ENCODE measurements around the gene ATP1A2.

DNA sequence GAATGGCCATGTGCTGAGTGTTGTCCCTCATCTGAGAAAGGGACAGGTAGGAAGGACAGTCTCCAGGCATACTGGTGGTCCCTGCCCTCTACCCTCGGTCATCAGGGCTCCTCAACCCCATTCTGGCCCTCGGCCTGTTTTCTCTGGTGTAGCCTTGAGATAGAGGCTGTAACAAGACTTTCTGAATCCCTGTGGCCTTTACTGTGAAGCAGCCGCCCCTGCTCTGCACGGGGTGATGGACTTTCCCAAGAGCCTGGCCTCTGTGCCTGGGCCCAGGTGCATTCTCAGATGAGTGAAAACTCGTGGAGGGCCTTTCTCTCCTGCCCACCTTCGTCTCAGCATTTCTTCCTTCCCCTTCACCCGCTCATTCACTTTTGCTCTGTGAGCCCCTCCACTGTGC, 71.8 kb downstream of the ATP1A2 start:
- TF ChIP-seq, protein P1, sequence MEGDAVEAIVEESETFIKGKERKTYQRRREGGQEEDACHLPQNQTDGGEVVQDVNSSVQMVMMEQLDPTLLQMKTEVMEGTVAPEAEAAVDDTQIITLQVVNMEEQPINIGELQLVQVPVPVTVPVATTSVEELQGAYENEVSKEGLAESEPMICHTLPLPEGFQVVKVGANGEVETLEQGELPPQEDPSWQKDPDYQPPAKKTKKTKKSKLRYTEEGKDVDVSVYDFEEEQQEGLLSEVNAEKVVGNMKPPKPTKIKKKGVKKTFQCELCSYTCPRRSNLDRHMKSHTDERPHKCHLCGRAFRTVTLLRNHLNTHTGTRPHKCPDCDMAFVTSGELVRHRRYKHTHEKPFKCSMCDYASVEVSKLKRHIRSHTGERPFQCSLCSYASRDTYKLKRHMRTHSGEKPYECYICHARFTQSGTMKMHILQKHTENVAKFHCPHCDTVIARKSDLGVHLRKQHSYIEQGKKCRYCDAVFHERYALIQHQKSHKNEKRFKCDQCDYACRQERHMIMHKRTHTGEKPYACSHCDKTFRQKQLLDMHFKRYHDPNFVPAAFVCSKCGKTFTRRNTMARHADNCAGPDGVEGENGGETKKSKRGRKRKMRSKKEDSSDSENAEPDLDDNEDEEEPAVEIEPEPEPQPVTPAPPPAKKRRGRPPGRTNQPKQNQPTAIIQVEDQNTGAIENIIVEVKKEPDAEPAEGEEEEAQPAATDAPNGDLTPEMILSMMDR (IDR thresholded peaks at IDR 0.05), result no peak
- TF ChIP-seq POLR2A (IDR thresholded peaks at IDR 0.05), result no peak
